HG03432 (cell line): Measurements from ENCODE around the gene CDH4.

ENCODE experiments used
- ATAC-seq: cut with Tn5 transposase; IDR thresholded peaks from one replicate; pipeline ENCODE4 v1.9.1; 2021; ENCODE audit warnings: mild to moderate bottlenecking, moderate library complexity; ENCODE audit not compliant: unreplicated experiment

CDH4 gene

GRCh38 chr20:61322151-61322865 lies 70.2 kb downstream of the CDH4 start:
- ATAC-seq = no peak

- ATAC-seq = no peak
Measured at GRCh38 chr20:61324906-61325305, 72.8 kb downstream of the CDH4 start.

GRCh38 chr20:61325718-61326117 lies 73.7 kb downstream of the CDH4 start:
- no peak for ATAC-seq

- no peak for ATAC-seq
Measured at GRCh38 chr20:61328911-61329558, 77.0 kb downstream of the CDH4 start.

GRCh38 chr20:61330441-61330840 lies 78.4 kb downstream of the CDH4 start:
- no peak for ATAC-seq

GRCh38 chr20:61331543-61331942 lies 79.5 kb downstream of the CDH4 start:
- ATAC-seq = no peak

GRCh38 chr20:61332016-61332975 lies 80.2 kb downstream of the CDH4 start:
- ATAC-seq = no peak

GRCh38 chr20:61333484-61334108 lies 81.5 kb downstream of the CDH4 start:
- ATAC-seq = no peak

- no peak for ATAC-seq
Measured at GRCh38 chr20:61340157-61340556, 88.1 kb downstream of the CDH4 start.

GRCh38 chr20:61341605-61342004 lies 89.5 kb downstream of the CDH4 start:
- no peak for ATAC-seq

- no peak for ATAC-seq
Measured at GRCh38 chr20:61343934-61344333, 91.9 kb downstream of the CDH4 start.

- ATAC-seq = no peak
Measured at GRCh38 chr20:61345656-61346055, 93.6 kb downstream of the CDH4 start.

GRCh38 chr20:61346996-61347395 lies 94.9 kb downstream of the CDH4 start:
- no peak for ATAC-seq

GRCh38 chr20:61347443-61347842 lies 95.4 kb downstream of the CDH4 start:
- no peak for ATAC-seq

GRCh38 chr20:61349447-61350165 lies 97.5 kb downstream of the CDH4 start:
- no peak for ATAC-seq

GRCh38 chr20:61350500-61351250 lies 98.6 kb downstream of the CDH4 start:
- no peak for ATAC-seq

- ATAC-seq = no peak
Measured at GRCh38 chr20:61352346-61353260, 100.5 kb downstream of the CDH4 start.

- no peak for ATAC-seq
Measured at GRCh38 chr20:61353261-61354000, 101.4 kb downstream of the CDH4 start.
